BE2C (cell line): ENCODE results near the gene KAT5.
"Not testable (repeated sequence)": the region's sequence is repeated elsewhere in the genome, so short reads cannot be mapped to it uniquely, and the experiment has no call there.

Experiments
- DNase-seq: peaks from one replicate; pipeline ENCODE4 v3.0.0-alpha.2; 2020
- H3K27me3 ChIP-seq: fragments of 250-450 bp; sonication (Bioruptor Pico); 2 replicates; pipeline ENCODE4 v1.5.1; 2020; ENCODE audit warnings: mild to moderate bottlenecking
- H3K36me3 ChIP-seq: fragments of 250-450 bp; sonication (Bioruptor Pico); 2 replicates; pipeline ENCODE4 v1.5.1; 2020; ENCODE audit warnings: mild to moderate bottlenecking
- H3K4me1 ChIP-seq: fragments of 250-450 bp; sonication (Bioruptor Pico); 2 replicates; pipeline ENCODE4 v1.5.1; 2020
- H3K4me3 ChIP-seq: 2 replicates; pipeline ENCODE4 v1.5.1; 2011; ENCODE audit warnings: low read depth, low read length
- H3K9me3 ChIP-seq: fragments of 250-450 bp; sonication (Bioruptor Pico); 2 replicates; pipeline ENCODE4 v1.5.1; 2020
- CTCF ChIP-seq: IDR thresholded peaks from 2 replicates; pipeline ENCODE4 v1.5.1; 2012; ENCODE audit warnings: mild to moderate bottlenecking, low read depth, low read length

Gene KAT5

GRCh38 chr11:65744699-65745042 lies 32.6 kb downstream of the KAT5 start:
- TF ChIP-seq CTCF, result no peak
- Histone ChIP-seq H3K9me3 (no peaks in the 10 kb centered on the region), H3K4me1 (no peaks in the 10 kb centered on the region), H3K27me3 (peaks cover 85% of the 10 kb centered on the region), H3K36me3 (no peaks in the 10 kb centered on the region), H3K4me3 (no peak overlapping the region)
- DNase-seq, result no peak

- Histone ChIP-seq H3K9me3 (no peaks in the 10 kb centered on the region), H3K4me1 (no peaks in the 10 kb centered on the region), H3K4me3 (no peak overlapping the region), H3K27me3 (peaks cover 85% of the 10 kb centered on the region), H3K36me3 (no peaks in the 10 kb centered on the region)
- DNase-seq, result peak; percentile 43
- no peak for TF ChIP-seq CTCF
Measured at GRCh38 chr11:65745049-65745448, 33.0 kb downstream of the KAT5 start.

GRCh38 chr11:65762169-65762568 lies 50.1 kb downstream of the KAT5 start:
- not testable (repeated sequence) for H3K4me3 ChIP-seq, DNase-seq, H3K4me1 ChIP-seq, H3K36me3 ChIP-seq, H3K9me3 ChIP-seq
- peaks cover 40% of the 10 kb centered on the region for H3K27me3 ChIP-seq

GRCh38 chr11:65762816-65763215 lies 50.8 kb downstream of the KAT5 start:
- peaks cover 35% of the 10 kb centered on the region for H3K27me3 ChIP-seq
- H3K36me3 ChIP-seq, H3K4me1 ChIP-seq, H3K4me3 ChIP-seq, H3K9me3 ChIP-seq, DNase-seq: not testable (repeated sequence)

GRCh38 chr11:65764434-65764833 lies 52.4 kb downstream of the KAT5 start:
- Histone ChIP-seq H3K4me1 (no peaks in the 10 kb centered on the region), H3K4me3 (no peak overlapping the region), H3K9me3 (no peaks in the 10 kb centered on the region), H3K27me3 (peaks cover 34% of the 10 kb centered on the region), H3K36me3 (no peaks in the 10 kb centered on the region)
- no peak for TF ChIP-seq CTCF
- no peak for DNase-seq

GRCh38 chr11:65766535-65766934 lies 54.5 kb downstream of the KAT5 start:
- no peak for TF ChIP-seq CTCF
- no peaks in the 10 kb centered on the region for H3K36me3 ChIP-seq
- no peaks in the 10 kb centered on the region for H3K4me1 ChIP-seq
- no peak overlapping the region for H3K4me3 ChIP-seq
- no peak for DNase-seq
- H3K27me3 ChIP-seq, result peaks cover 29% of the 10 kb centered on the region
- H3K9me3 ChIP-seq, result no peaks in the 10 kb centered on the region

- no peak for DNase-seq
- Histone ChIP-seq H3K4me1 (no peaks in the 10 kb centered on the region), H3K36me3 (no peaks in the 10 kb centered on the region), H3K4me3 (no peak overlapping the region), H3K9me3 (no peaks in the 10 kb centered on the region), H3K27me3 (peaks cover 29% of the 10 kb centered on the region)
- TF ChIP-seq CTCF, result no peak
Measured at GRCh38 chr11:65767406-65767805, 55.4 kb downstream of the KAT5 start.

- H3K27me3 ChIP-seq, result peaks cover 29% of the 10 kb centered on the region
- H3K9me3 ChIP-seq, H3K36me3 ChIP-seq, H3K4me3 ChIP-seq, DNase-seq, H3K4me1 ChIP-seq: not testable (repeated sequence)
Measured at GRCh38 chr11:65767806-65768205, 55.8 kb downstream of the KAT5 start.
